HCT116 (cell line): ENCODE data around the gene LHB. TPM values are rescaled to one million over a fixed set of nuclear protein-coding genes. Genes with fewer than 3 reads are reported as not detected.
A peak's percentile ranks its signal among the peaks of the same experiment; 100 is the strongest.
"Not testable (repeated sequence)": the region's sequence is repeated elsewhere in the genome, so short reads cannot be mapped to it uniquely, and the experiment has no call there.

Experiments used
- ATAC-seq: fragments of 200-7000 bp; cut with Tn5 transposase; 2 replicates; pipeline ENCODE4 v1.9.1; 2020; ENCODE audit warnings: mild to moderate bottlenecking, moderate library complexity
- BruUV-seq: library from RNA; stranded (reverse); fragments of 400-500 nt; replicated peaks from 2 replicates; lab custom pipeline; 2021; lab: Mats Ljungman, UMichigan
- CTCF ChIA-PET: fragments of 300-600 bp; sonication (Branson Sonifier 250); formaldehyde crosslinking; loops from one replicate; lab custom pipeline; 2021; ENCODE audit warnings: antibody characterized with exemption; lab: Charles Lee
- POLR2A ChIA-PET: fragments of 300-600, 350-600 bp; sonication (Branson Sonifier 250); formaldehyde crosslinking; loops from one replicate; lab custom pipeline; 2021; ENCODE audit warnings: antibody characterized with exemption; lab: Charles Lee
- RAD21 ChIA-PET, 2 experiments: fragments of 300-600 bp; sonication (Branson Sonifier 250); formaldehyde crosslinking; loops; one replicate each; lab custom pipeline; 2023; ENCODE audit warnings: low total read pairs in 2 of 2; ENCODE audit not compliant: uncharacterized antibody in 2 of 2, unreplicated experiment in 2 of 2, low non-redundant PET in 1 of 2; lab: Charles Lee
- DNase-seq: peaks from one replicate; pipeline ENCODE4 v3.0.0-alpha.2; 2010; ENCODE audit warnings: low read depth, low spot score
- H2AFZ ChIP-seq: fragments of 200-600 bp; shearing (Covaris generic), sonication (generic); 2 replicates; pipeline ENCODE4 v1.6.1; 2017; ENCODE audit warnings: low read depth, mixed run types, mixed read lengths, antibody characterized with exemption, low read length; ENCODE audit not compliant: poor library complexity, severe bottlenecking
- H3K27ac ChIP-seq: 2 replicates; pipeline ENCODE4 v1.5.1; 2012; ENCODE audit warnings: low read depth, low read length
- H3K27me3 ChIP-seq: fragments of 200-600 bp; sonication (generic); 2 replicates; pipeline ENCODE4 v1.6.1; 2016; ENCODE audit warnings: mixed run types, low read length, mixed read lengths; ENCODE audit not compliant: insufficient read depth
- H3K36me3 ChIP-seq, 2 experiments: fragments of 200-500 bp in 1 of 2; fragments of 200-600 bp in 1 of 2; sonication (Bioruptor generic) in 1 of 2; sonication (generic) in 1 of 2; 2 replicates each; pipeline versions ENCODE4 v1.5.1 to v1.6.1; 2014 to 2016; ENCODE audit warnings: low read length in 2 of 2, inconsistent platforms in 1 of 2, mixed read lengths in 1 of 2, mixed run types in 1 of 2; ENCODE audit not compliant: insufficient read depth in 2 of 2, control insufficient read depth in 1 of 2
- H3K4me1 ChIP-seq, 2 experiments: fragments of 200-600 bp in 1 of 2; sonication (generic) in 1 of 2; 2 replicates each; pipeline versions ENCODE4 v1.5.1 to v1.6.1; 2012 to 2017; ENCODE audit warnings: low read length in 2 of 2, inconsistent platforms in 1 of 2, mild to moderate bottlenecking in 1 of 2, mixed read lengths in 1 of 2, mixed run types in 1 of 2, moderate library complexity in 1 of 2; ENCODE audit not compliant: insufficient read depth in 2 of 2, control insufficient read depth in 1 of 2
- H3K4me2 ChIP-seq: fragments of 200-600 bp; sonication (generic); 2 replicates; pipeline ENCODE4 v1.6.1; 2017; ENCODE audit warnings: mixed run types, low read length, mixed read lengths
- H3K4me3 ChIP-seq, 2 experiments: fragments of 200-600 bp in 1 of 2; sonication (generic) in 1 of 2; replicated peaks in 1 of 2; 2 replicates each; pipeline ENCODE4 v1.5.1; 2011 to 2016; ENCODE audit warnings: low read length in 2 of 2, control low read depth in 1 of 2, low read depth in 1 of 2, mild to moderate bottlenecking in 1 of 2, mixed read lengths in 1 of 2, mixed run types in 1 of 2
- H3K79me2 ChIP-seq: fragments of 200-600 bp; sonication (generic); 2 replicates; pipeline ENCODE4 v1.6.1; 2017; ENCODE audit warnings: mild to moderate bottlenecking, mixed run types, low read length, moderate library complexity, mixed read lengths; ENCODE audit not compliant: insufficient read depth
- H3K9ac ChIP-seq: fragments of 200-600 bp; sonication (generic); 2 replicates; pipeline ENCODE4 v1.6.1; 2016; ENCODE audit warnings: low read length, mixed read lengths
- H3K9me2 ChIP-seq: fragments of 200-600 bp; sonication (generic), shearing (Covaris generic); 2 replicates; pipeline ENCODE4 v1.6.1; 2017; ENCODE audit warnings: mixed run types, mild to moderate bottlenecking, moderate library complexity; ENCODE audit not compliant: insufficient read depth
- H3K9me3 ChIP-seq, 2 experiments: fragments of 200-500 bp in 1 of 2; fragments of 200-600 bp in 1 of 2; sonication (Bioruptor generic) in 1 of 2; sonication (generic) in 1 of 2; 2 replicates each; pipeline ENCODE4 v1.6.1; 2014 to 2017; ENCODE audit warnings: low read length in 2 of 2, mixed read lengths in 2 of 2, inconsistent platforms in 1 of 2, low read depth in 1 of 2, mild to moderate bottlenecking in 1 of 2, mixed run types in 1 of 2, moderate library complexity in 1 of 2; ENCODE audit not compliant: control insufficient read depth in 1 of 2, insufficient read depth in 1 of 2
- H4K20me1 ChIP-seq: fragments of 200-600 bp; sonication (generic), shearing (Covaris generic); 2 replicates; pipeline ENCODE4 v1.6.1; 2017; ENCODE audit warnings: mixed run types, mild to moderate bottlenecking, moderate library complexity; ENCODE audit not compliant: insufficient read depth
- CBX3 ChIP-seq: IDR thresholded peaks from 2 replicates; pipeline ENCODE4 v1.6.1; 2012; ENCODE audit warnings: low read depth
- FOSL1 ChIP-seq: IDR thresholded peaks from 2 replicates; pipeline ENCODE4 v1.6.1; 2012; ENCODE audit warnings: low read depth
- JUND ChIP-seq: IDR thresholded peaks from 2 replicates; pipeline ENCODE4 v1.6.1; 2012
- MAX ChIP-seq: IDR thresholded peaks from 2 replicates; pipeline ENCODE4 v1.6.1; 2012
- SP1 ChIP-seq: IDR thresholded peaks from 2 replicates; pipeline ENCODE4 v1.6.1; 2012; ENCODE audit warnings: low read depth
- intact Hi-C: fragments of 100-400 bp; cut with micrococcal nuclease; formaldehyde crosslinking; loops from 2 replicates; pipeline ENCODE4 v1.10.0; 2022
- total RNA-seq: library from RNA; stranded (reverse); gene quantifications from one replicate; pipeline ENCODE4 v1.2.1, GENCODE V29; 2021; ENCODE audit not compliant: unreplicated experiment

The LHB gene
- total RNA-seq, 1 experiment from 2014 or later = 3.7 TPM

DNA sequence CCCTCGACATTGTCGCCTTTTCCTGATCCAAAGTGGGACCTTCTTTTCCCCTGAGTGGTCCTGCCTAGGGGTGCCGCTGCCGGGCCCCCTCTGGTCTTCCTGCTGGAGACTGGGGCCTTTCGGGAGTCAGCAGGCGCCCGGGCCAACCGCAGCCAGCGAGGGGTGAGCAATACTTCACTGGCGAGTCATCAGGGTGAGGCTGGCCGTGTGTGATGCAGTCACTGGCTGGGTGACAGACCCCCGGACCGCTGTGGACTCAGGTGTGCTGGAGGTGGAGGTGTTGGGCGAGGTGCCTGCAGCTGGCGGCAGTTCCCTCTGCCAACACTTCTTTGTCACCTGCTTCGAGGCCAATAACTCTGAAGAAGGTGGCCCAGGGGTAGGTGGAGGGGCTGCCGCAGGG, 25.3 kb upstream of the LHB start (continued):
- peak; percentile 59 for TF ChIP-seq MAX

GRCh38 chr19:49039736-49040135, 22.8 kb upstream of the LHB start:
- RAD21 ChIA-PET, intact Hi-C loops, H3K4me2 ChIP-seq, H4K20me1 ChIP-seq, CTCF ChIA-PET, H3K27me3 ChIP-seq, H3K4me3 ChIP-seq, H3K27ac ChIP-seq, POLR2A ChIA-PET, H3K79me2 ChIP-seq, H3K9me2 ChIP-seq, DNase-seq, H3K36me3 ChIP-seq, H2AFZ ChIP-seq, ATAC-seq, H3K9ac ChIP-seq, BruUV-seq, H3K9me3 ChIP-seq: not testable (repeated sequence)
- H3K4me1 ChIP-seq = peaks cover 25 to 45% of the 10 kb centered on the region in 2 experiments

DNA sequence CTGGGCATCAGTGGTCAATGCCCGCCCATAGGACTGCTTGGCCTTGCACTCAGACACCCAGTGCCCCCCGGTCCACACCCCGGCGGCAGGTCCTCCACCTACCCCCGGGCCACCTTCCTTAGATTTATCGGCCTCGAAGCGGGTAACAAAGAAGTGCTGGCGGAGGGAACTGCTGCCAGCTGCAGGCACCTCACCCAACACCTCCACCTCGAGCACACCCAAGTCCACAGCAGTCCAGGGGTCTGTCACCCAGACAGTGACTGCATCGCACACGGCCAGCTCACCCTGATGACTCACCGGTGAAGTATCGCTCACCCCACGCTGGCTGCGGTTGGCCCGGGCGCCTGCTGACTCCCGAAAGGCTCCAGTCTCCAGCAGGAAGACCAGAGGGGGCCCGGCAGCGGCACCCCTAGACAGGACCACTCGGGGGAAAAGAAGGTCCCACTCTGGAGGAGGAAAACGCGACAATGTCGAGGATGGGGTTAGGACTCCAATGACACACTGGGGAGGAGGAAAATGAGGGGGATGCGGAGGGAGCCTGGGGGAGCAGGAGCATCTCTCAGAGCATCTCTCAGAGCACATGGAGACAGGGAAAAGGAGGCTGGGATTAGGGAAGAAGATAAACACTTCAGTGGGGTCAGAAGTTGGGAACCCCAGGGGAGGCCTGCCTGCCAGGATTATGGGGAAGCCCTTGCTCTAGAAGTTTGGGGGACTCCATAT, 21.8 kb upstream of the LHB start:
- H3K27me3 ChIP-seq, BruUV-seq, H3K9me2 ChIP-seq, H3K9me3 ChIP-seq, CTCF ChIA-PET, POLR2A ChIA-PET, RAD21 ChIA-PET, H3K79me2 ChIP-seq, H3K36me3 ChIP-seq, intact Hi-C loops, DNase-seq, H4K20me1 ChIP-seq: not testable (repeated sequence)
- Histone ChIP-seq H3K27ac (peak overlapping the region; percentile 60), H3K4me1 (peaks cover 25 to 45% of the 10 kb centered on the region in 2 experiments), H3K9ac (peak overlapping the region; percentile 32; the same call in 1 of the 2 replicates), H2AFZ (peak overlapping the region; percentile 16), H3K4me2 (peak overlapping the region; percentile 65), H3K4me3 (peak overlapping the region in 1 of 2 experiments; percentile 32; a peak in 2 of 4 replicates)
- TF ChIP-seq FOSL1 (peak; percentile 82), CBX3 (0 out of 2 replicates have a peak, but pooled peaks have one; percentile 22), JUND (peak; percentile 78), SP1 (0 out of 2 replicates have a peak, but pooled peaks have one; percentile 27), MAX (peak; percentile 73; the same call in 1 of the 2 replicates)
- ATAC-seq = peak; percentile 87

DNA sequence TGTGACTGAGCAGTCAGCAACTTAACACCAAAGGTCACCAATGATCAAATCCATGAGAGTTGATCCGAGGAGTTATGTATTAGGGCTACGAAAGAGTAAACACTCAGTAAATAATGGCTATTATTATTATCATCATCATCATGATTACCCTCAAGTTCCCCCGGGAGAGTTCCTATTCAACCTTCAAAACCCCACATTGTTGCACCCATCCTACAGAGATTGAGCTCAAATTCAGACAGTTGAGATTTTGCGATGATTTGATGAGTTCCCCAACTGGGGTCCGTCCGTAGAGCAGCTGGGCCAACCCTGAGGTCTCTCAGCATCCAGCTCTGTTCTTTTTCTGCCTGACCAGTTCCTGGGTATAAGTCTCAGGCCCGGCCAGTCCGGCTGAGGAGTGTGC, 21.2 kb upstream of the LHB start:
- H3K9me2 ChIP-seq, H3K27me3 ChIP-seq, CTCF ChIA-PET, ATAC-seq, H3K36me3 ChIP-seq, intact Hi-C loops, H2AFZ ChIP-seq, DNase-seq, BruUV-seq, POLR2A ChIA-PET, H3K9me3 ChIP-seq, H4K20me1 ChIP-seq, RAD21 ChIA-PET, H3K79me2 ChIP-seq: not testable (repeated sequence)
- peak overlapping the region; percentile 60 for H3K27ac ChIP-seq
- peak overlapping the region in 1 of 2 experiments; percentile 32; a peak in 1 of 4 replicates for H3K4me3 ChIP-seq
- peak overlapping the region; percentile 65 for H3K4me2 ChIP-seq
- peaks cover 25 to 44% of the 10 kb centered on the region in 2 experiments for H3K4me1 ChIP-seq
- 0 out of 2 replicates have a peak overlapping the region, but pooled peaks have one; percentile 32 for H3K9ac ChIP-seq
